ENCODE data around the gene ARL14EPL.

Gene ARL14EPL

DNA sequence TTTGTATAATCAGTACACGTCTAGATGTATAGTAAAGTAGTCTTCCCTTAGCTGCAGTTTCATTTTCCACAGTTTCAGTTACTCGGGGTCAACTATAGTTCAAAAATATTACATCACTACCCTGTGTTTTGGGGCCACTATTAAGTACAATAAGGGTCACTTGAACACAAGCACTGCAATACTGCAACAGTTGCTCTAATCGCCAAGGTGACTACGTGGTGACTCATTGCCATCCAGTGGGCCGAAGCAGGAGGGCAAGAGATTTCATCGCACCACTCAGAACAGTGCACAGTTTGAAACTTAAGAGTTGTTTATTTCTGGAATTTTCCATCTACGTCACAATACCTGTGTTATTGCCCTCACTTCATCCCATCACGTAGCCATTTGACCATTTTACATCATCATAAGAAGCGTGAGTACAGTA lies at the start of gene ARL14EPL:
ARL14EPL (plus strand) TSS at position 379 of the 424 bp plus-strand sequence. CDS start 18,994 bp downstream, outside the sequence.
- H3K4me2 ChIP-seq (ENCODE audit: low read depth, low read length, poor library complexity, severe bottlenecking) = peak within 1 kb of the TSS; percentile 27
- H3K27me3 ChIP-seq (ENCODE audit: insufficient read depth, low read length, poor library complexity, severe bottlenecking) = no peaks in the 10 kb centered on the region
- H4K20me1 ChIP-seq (ENCODE audit: insufficient read depth, low read length, poor library complexity, severe bottlenecking) = no peaks in the 10 kb centered on the region
- no peaks in the 10 kb centered on the region for H3K9me2 ChIP-seq (replicated peaks; ENCODE audit: low read depth, low read length)
- H2AFZ ChIP-seq (ENCODE audit: low read length) = no peak within 1 kb of the TSS
- H3K4me3 ChIP-seq (ENCODE audit: low read length, poor library complexity, severe bottlenecking) = no peak within 1 kb of the TSS
- no peaks in the 10 kb centered on the region for H3F3A ChIP-seq (ENCODE audit: low read depth)
- no peaks in the 10 kb centered on the region for H3K36me3 ChIP-seq (ENCODE audit: insufficient read depth, low read length)
- H3K9me3 ChIP-seq (ENCODE audit: insufficient read depth, low read depth, low read length) = no peaks in the 10 kb centered on the region
- peaks cover 34% of the 10 kb centered on the region for H3K4me1 ChIP-seq (ENCODE audit: insufficient read depth, low read length, poor library complexity, severe bottlenecking)
- H3K79me2 ChIP-seq (ENCODE audit: insufficient read depth, low read length) = no peaks in the 10 kb centered on the region
- H3K9ac ChIP-seq (ENCODE audit: low read depth, low read length, poor library complexity, severe bottlenecking) = no peak within 1 kb of the TSS
- no peak for TF ChIP-seq EZH2phosphoT487 (IDR thresholded peaks at IDR 0.05; ENCODE audit: borderline replicate concordance)
- TF ChIP-seq CTCF (conservative IDR thresholded peaks at IDR 0.05; ENCODE audit: low read length) = peak; percentile 41; the same call in 1 of the 2 replicates

DNA sequence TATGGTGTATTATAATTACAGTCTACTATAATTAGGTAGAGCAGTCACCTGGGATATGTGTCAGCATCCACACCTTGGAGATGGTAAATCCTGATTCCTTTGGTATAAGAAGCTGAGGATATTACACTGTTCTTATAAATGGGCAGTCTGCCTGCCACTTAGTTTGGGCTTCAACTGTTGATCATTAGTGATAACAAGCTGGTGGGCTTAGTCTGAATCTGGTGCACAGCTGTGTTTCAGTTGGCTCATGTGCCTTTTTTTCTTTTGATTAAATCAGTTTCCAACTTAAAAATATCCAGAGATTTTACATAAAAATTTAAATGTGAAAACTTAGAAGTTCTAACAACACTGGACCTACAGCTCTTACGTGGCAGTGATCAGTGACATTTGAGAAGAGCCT lies 48.8 kb upstream of the ARL14EPL start:
- no peak overlapping the region for H3K4me2 ChIP-seq (ENCODE audit: low read depth, low read length, poor library complexity, severe bottlenecking)
- no peak for TF ChIP-seq EZH2phosphoT487 (IDR thresholded peaks at IDR 0.05; ENCODE audit: borderline replicate concordance)
- TF ChIP-seq CTCF (conservative IDR thresholded peaks at IDR 0.05; ENCODE audit: low read length) = no peak
- no peak overlapping the region for H3K9ac ChIP-seq (ENCODE audit: low read depth, low read length, poor library complexity, severe bottlenecking)
- no peaks in the 10 kb centered on the region for H3K27me3 ChIP-seq (ENCODE audit: insufficient read depth, low read length, poor library complexity, severe bottlenecking)
- no peak overlapping the region for H3K4me3 ChIP-seq (ENCODE audit: low read length, poor library complexity, severe bottlenecking)
- no peaks in the 10 kb centered on the region for H3K9me3 ChIP-seq (ENCODE audit: insufficient read depth, low read depth, low read length)
- H3K36me3 ChIP-seq (ENCODE audit: insufficient read depth, low read length) = no peaks in the 10 kb centered on the region
- H3K4me1 ChIP-seq (ENCODE audit: insufficient read depth, low read length, poor library complexity, severe bottlenecking) = no peaks in the 10 kb centered on the region
- no peaks in the 10 kb centered on the region for H3F3A ChIP-seq (ENCODE audit: low read depth)
- H3K79me2 ChIP-seq (ENCODE audit: insufficient read depth, low read length) = no peaks in the 10 kb centered on the region
- no peaks in the 10 kb centered on the region for H4K20me1 ChIP-seq (ENCODE audit: insufficient read depth, low read length, poor library complexity, severe bottlenecking)
- H2AFZ ChIP-seq (ENCODE audit: low read length) = no peak overlapping the region
- no peaks in the 10 kb centered on the region for H3K9me2 ChIP-seq (replicated peaks; ENCODE audit: low read depth, low read length)

DNA sequence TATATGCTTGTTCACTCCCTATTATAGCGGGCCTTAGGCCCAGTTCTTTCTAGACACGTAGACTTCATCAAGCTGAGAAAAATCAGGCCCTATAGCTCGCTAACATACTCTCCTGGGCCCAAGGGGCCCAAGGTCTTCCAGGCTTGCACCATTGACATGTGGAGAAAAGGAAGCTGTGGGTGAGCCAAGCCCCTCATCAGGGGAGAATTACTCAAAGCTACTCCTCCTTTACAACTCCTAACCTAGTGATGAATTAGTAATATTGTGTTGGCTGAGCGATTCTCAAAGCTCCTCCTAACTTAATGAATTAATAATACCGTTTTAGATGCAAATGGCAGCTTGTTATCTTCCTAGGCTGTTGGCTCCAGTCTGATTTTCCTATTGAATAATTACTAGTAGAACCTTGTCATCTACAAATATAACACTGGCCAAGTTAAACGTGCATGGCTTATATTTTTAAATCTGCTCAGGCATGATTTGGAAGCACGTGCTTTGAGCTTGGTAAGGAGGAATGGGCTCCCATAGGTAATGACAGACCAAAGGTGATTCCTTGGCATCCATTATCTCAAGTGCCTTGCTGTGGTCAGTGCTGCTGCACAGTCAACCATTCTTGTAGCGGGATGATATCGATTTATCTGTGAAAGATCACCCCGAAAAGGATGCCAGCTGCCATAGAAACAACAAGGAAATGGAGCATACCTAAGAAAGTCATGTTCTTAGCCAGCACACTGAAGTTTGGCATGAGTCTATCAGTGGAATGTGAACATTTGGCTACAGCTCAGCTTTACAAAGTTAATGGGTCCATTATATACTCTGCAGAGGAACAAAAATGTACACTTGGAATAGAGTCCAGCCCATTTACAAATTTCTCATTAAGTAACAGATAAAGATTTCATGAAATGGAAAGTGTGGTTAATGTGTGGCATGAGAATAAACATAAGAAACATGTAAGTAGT lies 46.2 kb upstream of the ARL14EPL start:
- Histone ChIP-seq H3K36me3 (ENCODE audit: insufficient read depth, low read length) (no peaks in the 10 kb centered on the region), H3K9me3 (ENCODE audit: insufficient read depth, low read depth, low read length) (no peaks in the 10 kb centered on the region), H3K4me1 (ENCODE audit: insufficient read depth, low read length, poor library complexity, severe bottlenecking) (no peaks in the 10 kb centered on the region), H3K9ac (ENCODE audit: low read depth, low read length, poor library complexity, severe bottlenecking) (no peak overlapping the region), H3K79me2 (ENCODE audit: insufficient read depth, low read length) (no peaks in the 10 kb centered on the region), H3K27me3 (ENCODE audit: insufficient read depth, low read length, poor library complexity, severe bottlenecking) (no peaks in the 10 kb centered on the region), H4K20me1 (ENCODE audit: insufficient read depth, low read length, poor library complexity, severe bottlenecking) (no peaks in the 10 kb centered on the region), H3K4me2 (ENCODE audit: low read depth, low read length, poor library complexity, severe bottlenecking) (no peak overlapping the region), H3F3A (ENCODE audit: low read depth) (no peaks in the 10 kb centered on the region), H3K9me2 (replicated peaks; ENCODE audit: low read depth, low read length) (no peaks in the 10 kb centered on the region), H3K4me3 (ENCODE audit: low read length, poor library complexity, severe bottlenecking) (no peak overlapping the region), H2AFZ (ENCODE audit: low read length) (no peak overlapping the region)
- TF ChIP-seq EZH2phosphoT487 (IDR thresholded peaks at IDR 0.05; ENCODE audit: borderline replicate concordance) (no peak), CTCF (conservative IDR thresholded peaks at IDR 0.05; ENCODE audit: low read length) (no peak)

Measured in Loucy (cell line).